Measurements from ENCODE around the gene TMEFF2.
A peak's percentile ranks its signal among the peaks of the same experiment; 100 is the strongest.
"Not testable (repeated sequence)": the region's sequence is repeated elsewhere in the genome, so short reads cannot be mapped to it uniquely, and the experiment has no call there.

TMEFF2 gene

GRCh38 chr2:192126912-192127311 lies 67.8 kb downstream of the TMEFF2 start:
- DNase-seq = no peak

GRCh38 chr2:192126426-192126825 lies 68.3 kb downstream of the TMEFF2 start:
- no peak for DNase-seq

GRCh38 chr2:192124571-192124970 lies 70.2 kb downstream of the TMEFF2 start:
- DNase-seq = no peak

- DNase-seq = no peak
Measured at GRCh38 chr2:192123847-192124246, 70.9 kb downstream of the TMEFF2 start.

GRCh38 chr2:192122946-192123345 lies 71.8 kb downstream of the TMEFF2 start:
- DNase-seq = no peak

GRCh38 chr2:192122141-192122540 lies 72.6 kb downstream of the TMEFF2 start:
- DNase-seq = no peak

- DNase-seq = no peak
Measured at GRCh38 chr2:192119536-192119935, 75.2 kb downstream of the TMEFF2 start.

GRCh38 chr2:192117705-192118104 lies 77.0 kb downstream of the TMEFF2 start:
- no peak for DNase-seq

- DNase-seq = not testable (repeated sequence)
Measured at GRCh38 chr2:192111536-192111935, 83.2 kb downstream of the TMEFF2 start.

- DNase-seq = no peak
Measured at GRCh38 chr2:192099742-192100141, 95.0 kb downstream of the TMEFF2 start.

- DNase-seq = no peak
Measured at GRCh38 chr2:192098814-192099491, 95.8 kb downstream of the TMEFF2 start.

- DNase-seq = peak; percentile 84
Measured at GRCh38 chr2:192091476-192091875, 103.3 kb downstream of the TMEFF2 start.

- DNase-seq = no peak
Measured at GRCh38 chr2:192090911-192091310, 103.8 kb downstream of the TMEFF2 start.

GRCh38 chr2:192087398-192087958 lies 107.3 kb downstream of the TMEFF2 start:
- DNase-seq = no peak

- DNase-seq = no peak
Measured at GRCh38 chr2:192082121-192082520, 112.6 kb downstream of the TMEFF2 start.

- DNase-seq = not testable (repeated sequence)
Measured at GRCh38 chr2:192080096-192080495, 114.6 kb downstream of the TMEFF2 start.

GRCh38 chr2:192073878-192074277 lies 120.9 kb downstream of the TMEFF2 start:
- no peak for DNase-seq

GRCh38 chr2:192072778-192073177 lies 122.0 kb downstream of the TMEFF2 start:
- no peak for DNase-seq

GRCh38 chr2:192072261-192072660 lies 122.5 kb downstream of the TMEFF2 start:
- no peak for DNase-seq

GRCh38 chr2:192070099-192070498 lies 124.6 kb downstream of the TMEFF2 start:
- no peak for DNase-seq

GRCh38 chr2:192069417-192069816 lies 125.3 kb downstream of the TMEFF2 start:
- no peak for DNase-seq

- no peak for DNase-seq
Measured at GRCh38 chr2:192068966-192069365, 125.8 kb downstream of the TMEFF2 start.

- DNase-seq = no peak
Measured at GRCh38 chr2:192067631-192068030, 127.1 kb downstream of the TMEFF2 start.

GRCh38 chr2:192064459-192064858 lies 130.3 kb downstream of the TMEFF2 start:
- no peak for DNase-seq

- DNase-seq = no peak
Measured at GRCh38 chr2:192060161-192060560, 134.6 kb downstream of the TMEFF2 start.
